Measurements from ENCODE around the gene COA3.

- TF ChIP-seq CSRNP3 (CRISPR knock-in tag; IDR thresholded peaks at IDR 0.05) (no peak), ZNF70 (CRISPR knock-in tag; IDR thresholded peaks at IDR 0.05) (no peak), ZFP3 (CRISPR knock-in tag; IDR thresholded peaks at IDR 0.05) (no peak), ISL1 (CRISPR knock-in tag; IDR thresholded peaks at IDR 0.05) (no peak), ARNTL (CRISPR knock-in tag; IDR thresholded peaks at IDR 0.05; ENCODE audit: borderline replicate concordance, low read depth) (no peak), TOX (CRISPR knock-in tag; IDR thresholded peaks at IDR 0.05; ENCODE audit: borderline replicate concordance) (no peak), BACH2 (CRISPR knock-in tag; IDR thresholded peaks at IDR 0.05; ENCODE audit: borderline replicate concordance) (no peak), PATZ1 (CRISPR knock-in tag; IDR thresholded peaks at IDR 0.05; ENCODE audit: borderline replicate concordance) (no peak), RARB (CRISPR knock-in tag; IDR thresholded peaks at IDR 0.05) (no peak), ESRRG (CRISPR knock-in tag; IDR thresholded peaks at IDR 0.05) (no peak), ZNF565 (CRISPR knock-in tag; conservative IDR thresholded peaks at IDR 0.05; ENCODE audit: low read depth) (no peak), ZFP30 (CRISPR knock-in tag; IDR thresholded peaks at IDR 0.05) (no peak), CSDC2 (CRISPR knock-in tag; IDR thresholded peaks at IDR 0.05) (no peak)
These were observed 13.5 kb downstream of the COA3 start for GRCh38 chr17:42784811-42785592.
